ENCODE results near the gene CRB3. TPM values are rescaled to one million over a fixed set of nuclear protein-coding genes. Genes with fewer than 3 reads are reported as not detected.

CRB3 gene
- total and polyA plus RNA-seq, 2 of the 13 experiments (the other 11 are each of a cell fraction or from before 2014, with no cell fraction given), result 10.6 to 25.6 TPM

GRCh38 chr19:6475321-6476108 lies 11.4 kb downstream of the CRB3 start:
- Histone ChIP-seq H3K4me2 (ENCODE audit: low read depth, low read length) (peak overlapping the region; percentile 66), H3K79me2 (ENCODE audit: insufficient read depth, low read length) (no peaks in the 10 kb centered on the region), H4K20me1 (ENCODE audit: insufficient read depth, low read length) (no peaks in the 10 kb centered on the region), H2AFZ (ENCODE audit: low read length) (no peak overlapping the region), H3K27ac (ENCODE audit: extremely low read length, insufficient read depth, low read length) (no peak overlapping the region), H3K9ac (ENCODE audit: insufficient read depth, low read depth, low read length) (no peak overlapping the region), H3K4me1 (ENCODE audit: insufficient read depth, low read length) (peaks cover 22% of the 10 kb centered on the region; the same call in 1 of the 2 replicates), H3K27me3 (ENCODE audit: control insufficient read depth in 1 of 2, insufficient read depth in 2 of 2, low read length in 2 of 2) (peaks cover 2 to 16% of the 10 kb centered on the region in 2 experiments; a peak in 3 of 5 replicates), H3K36me3 (replicated peaks in 1 of 2; ENCODE audit: control insufficient read depth in 1 of 2, insufficient read depth in 2 of 2, low read length in 2 of 2) (no peaks in the 10 kb centered on the region), H3K9me3 (ENCODE audit: low read length) (no peaks in the 10 kb centered on the region), H3K4me3 (replicated peaks in 1 of 3; ENCODE audit: insufficient read depth in 1 of 3, low read depth in 2 of 3, low read length in 3 of 3) (peak overlapping the region in 1 of 3 experiments; percentile 52; a peak in 1 of 6 replicates)
- TF ChIP-seq ZNF329 (CRISPR knock-in tag; IDR thresholded peaks at IDR 0.05; ENCODE audit: low read depth) (0 out of 2 replicates have a peak, but pooled peaks have one; percentile 33), XBP1 (CRISPR knock-in tag; IDR thresholded peaks at IDR 0.05) (no peak), CBX5 (CRISPR knock-in tag; IDR thresholded peaks at IDR 0.05; ENCODE audit: borderline replicate concordance) (no peak), ZNF704 (CRISPR knock-in tag; IDR thresholded peaks at IDR 0.05; ENCODE audit: borderline replicate concordance) (no peak), BCL3 (CRISPR knock-in tag; IDR thresholded peaks at IDR 0.05) (no peak), TAF1 (CRISPR knock-in tag; IDR thresholded peaks at IDR 0.05) (no peak), ZFYVE20 (CRISPR knock-in tag; IDR thresholded peaks at IDR 0.05; ENCODE audit: borderline replicate concordance, low read depth) (no peak), ZHX1 (CRISPR knock-in tag; IDR thresholded peaks at IDR 0.05; ENCODE audit: low read depth) (0 out of 2 replicates have a peak, but pooled peaks have one; percentile 37), ZNF143 (CRISPR knock-in tag; IDR thresholded peaks at IDR 0.05) (no peak)
- in situ Hi-C loops (cut with HindIII; ENCODE audit: extremely low pct_ligation_motif_present, low pct_unique_long_range_greater_than_20kb) (no loop called here), intact Hi-C loops (cut with micrococcal nuclease; ENCODE audit: unreplicated experiment) (no loop called here)
- no TSS peak for BruUV-seq (replicated peaks)
- FAIRE-seq (no peak), DNase-seq (ENCODE audit: low spot score) (no peak), ATAC-seq (no peak)
- CTCF ChIA-PET (ENCODE audit: low intra/inter-chr PET ratio, low total read pairs), result no interaction called here
- POLR2A ChIA-PET, result interaction anchor here (1.3 to 1.4 kb wide), 4 partner anchors 10 to 594 kb away, joined by 3 to 13 read pairs (median 4); partner anchors contain the start of genes CRB3 and SLC25A23
- WGBS (ENCODE audit: low lambda C conversion rate), result 86% methylated on average over 41 of the region's 52 CpGs

All from HepG2 (cell line).